ENCODE results near the gene ADAM12.

The ADAM12 gene

GRCh38 chr10:126214679-126215078, 173.6 kb downstream of the ADAM12 start:
- Histone ChIP-seq H3K4me3 (no peak overlapping the region), H3K27ac (no peak overlapping the region)
- TF ChIP-seq CTCF (IDR thresholded peaks at IDR 0.05) = no peak
- no peak for DNase-seq (ENCODE audit: low spot score)

GRCh38 chr10:126214021-126214420, 174.3 kb downstream of the ADAM12 start:
- no peak for TF ChIP-seq CTCF (IDR thresholded peaks at IDR 0.05)
- Histone ChIP-seq H3K4me3 (no peak overlapping the region), H3K27ac (no peak overlapping the region)
- no peak for DNase-seq (ENCODE audit: low spot score)

- Histone ChIP-seq H3K4me3 (no peak overlapping the region), H3K27ac (no peak overlapping the region)
- no peak for DNase-seq (ENCODE audit: low spot score)
- no peak for TF ChIP-seq CTCF (IDR thresholded peaks at IDR 0.05)
These were observed 175.5 kb downstream of the ADAM12 start for GRCh38 chr10:126212738-126213137.

- no peak for TF ChIP-seq CTCF (IDR thresholded peaks at IDR 0.05)
- H3K27ac ChIP-seq = no peak overlapping the region
- no peak for DNase-seq (ENCODE audit: low spot score)
- no peak overlapping the region for H3K4me3 ChIP-seq
These were observed 178.1 kb downstream of the ADAM12 start for GRCh38 chr10:126210051-126210651.

GRCh38 chr10:126209451-126209850, 178.8 kb downstream of the ADAM12 start:
- no peak for DNase-seq (ENCODE audit: low spot score)
- no peak overlapping the region for H3K4me3 ChIP-seq
- H3K27ac ChIP-seq = no peak overlapping the region
- no peak for TF ChIP-seq CTCF (IDR thresholded peaks at IDR 0.05)

- Histone ChIP-seq H3K4me3 (no peak overlapping the region), H3K27ac (no peak overlapping the region)
- no peak for TF ChIP-seq CTCF (IDR thresholded peaks at IDR 0.05)
- no peak for DNase-seq (ENCODE audit: low spot score)
These were observed 179.5 kb downstream of the ADAM12 start for GRCh38 chr10:126208726-126209302.

GRCh38 chr10:126207851-126208250, 180.4 kb downstream of the ADAM12 start:
- no peak for TF ChIP-seq CTCF (IDR thresholded peaks at IDR 0.05)
- no peak for DNase-seq (ENCODE audit: low spot score)
- H3K27ac ChIP-seq = no peak overlapping the region
- H3K4me3 ChIP-seq = no peak overlapping the region

Data from coronary artery (tissue), 2 donors.